Keratinocyte (primary cell): ENCODE measurements around the gene GTF2H3.

Source experiments
- EZH2 ChIP-seq: IDR thresholded peaks from one replicate; pipeline ENCODE4 v1.6.1; 2012; ENCODE audit warnings: inconsistent platforms, mild to moderate bottlenecking, low read length, moderate library complexity
- TF ChIP-seq, protein P1 (sequence below), 3 experiments: IDR thresholded peaks in 1 of 3; conservative IDR thresholded peaks in 1 of 3; optimal IDR thresholded peaks in 1 of 3; 2 replicates in 2 of 3; 3 replicates in 1 of 3; pipeline versions ENCODE3 to v1.5.1; 2011; ENCODE audit warnings: low read length in 3 of 3, mild to moderate bottlenecking in 3 of 3, moderate library complexity in 2 of 3, control low read depth in 1 of 3, inconsistent platforms in 1 of 3; ENCODE audit not compliant: insufficient read depth in 2 of 3; ENCODE audit errors: extremely low read depth in 1 of 3

DNA sequence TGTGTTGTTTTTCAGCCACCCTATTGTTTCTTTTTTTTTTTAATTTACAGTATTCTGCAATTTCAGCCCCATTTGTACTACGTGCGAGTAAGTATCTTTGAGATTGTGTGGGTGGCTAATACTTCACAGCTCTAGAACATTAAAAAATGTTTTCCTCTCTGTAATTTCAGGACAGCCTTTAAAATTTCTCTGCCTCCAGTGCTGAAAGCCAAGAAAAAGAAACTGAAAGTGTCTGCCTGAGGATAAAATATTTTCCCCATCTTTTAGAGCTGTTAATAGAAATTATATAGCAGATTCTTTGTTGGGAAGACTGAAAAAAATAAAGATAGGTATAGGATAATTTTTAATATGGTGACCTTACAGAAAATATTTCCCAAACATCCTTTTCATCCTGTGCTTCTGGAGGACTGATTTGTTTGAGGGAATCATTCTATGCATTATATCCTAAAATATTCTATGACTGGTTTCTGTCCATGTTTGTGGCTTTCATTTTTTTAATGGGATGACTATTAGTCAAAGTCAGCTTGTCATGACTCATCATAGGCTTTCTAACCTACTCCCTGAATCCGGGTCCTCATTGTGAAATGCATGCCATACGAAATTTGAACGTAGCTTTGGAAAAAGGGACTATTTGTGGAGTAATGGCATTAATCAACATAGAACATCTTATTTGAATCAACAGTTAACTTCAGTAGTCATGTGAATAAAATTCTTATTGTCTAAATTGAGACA is 26.5 kb downstream of the GTF2H3 start:
- TF ChIP-seq, protein P1, sequence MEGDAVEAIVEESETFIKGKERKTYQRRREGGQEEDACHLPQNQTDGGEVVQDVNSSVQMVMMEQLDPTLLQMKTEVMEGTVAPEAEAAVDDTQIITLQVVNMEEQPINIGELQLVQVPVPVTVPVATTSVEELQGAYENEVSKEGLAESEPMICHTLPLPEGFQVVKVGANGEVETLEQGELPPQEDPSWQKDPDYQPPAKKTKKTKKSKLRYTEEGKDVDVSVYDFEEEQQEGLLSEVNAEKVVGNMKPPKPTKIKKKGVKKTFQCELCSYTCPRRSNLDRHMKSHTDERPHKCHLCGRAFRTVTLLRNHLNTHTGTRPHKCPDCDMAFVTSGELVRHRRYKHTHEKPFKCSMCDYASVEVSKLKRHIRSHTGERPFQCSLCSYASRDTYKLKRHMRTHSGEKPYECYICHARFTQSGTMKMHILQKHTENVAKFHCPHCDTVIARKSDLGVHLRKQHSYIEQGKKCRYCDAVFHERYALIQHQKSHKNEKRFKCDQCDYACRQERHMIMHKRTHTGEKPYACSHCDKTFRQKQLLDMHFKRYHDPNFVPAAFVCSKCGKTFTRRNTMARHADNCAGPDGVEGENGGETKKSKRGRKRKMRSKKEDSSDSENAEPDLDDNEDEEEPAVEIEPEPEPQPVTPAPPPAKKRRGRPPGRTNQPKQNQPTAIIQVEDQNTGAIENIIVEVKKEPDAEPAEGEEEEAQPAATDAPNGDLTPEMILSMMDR (optimal IDR thresholded peaks at IDR 0.05 in 1 of 3, IDR thresholded peaks at IDR 0.05 in 1 of 3, conservative IDR thresholded peaks at IDR 0.05 in 1 of 3; ENCODE audit: extremely low read depth in 1 of 3, insufficient read depth in 2 of 3, low read length in 3 of 3), result no peak
- TF ChIP-seq EZH2, result no peak
